SK-N-SH (cell line): ENCODE data around the gene TRPC4AP. TPM values are rescaled to one million over a fixed set of nuclear protein-coding genes. Genes with fewer than 3 reads are reported as not detected.

ENCODE experiments used
- CTCF ChIA-PET: fragments of 300-600, 350-600 bp; formaldehyde crosslinking; extraction: SDS; loops from one replicate; lab custom pipeline; 2021; lab: Yijun Ruan, JAX
- POLR2A ChIA-PET: fragments of 350-600 bp; sonication (Branson Sonifier 250); formaldehyde crosslinking; extraction: SDS; loops from one replicate; lab custom pipeline; 2020; ENCODE audit warnings: antibody characterized with exemption, inconsistent platforms; lab: Yijun Ruan, JAX
- DNase-seq: peaks from one replicate; pipeline ENCODE4 v3.0.0; 2012
- H2AFZ ChIP-seq: fragments of 200-600 bp; sonication (generic); 2 replicates; pipeline ENCODE4 v1.8.1; 2016; ENCODE audit warnings: antibody characterized with exemption, mild to moderate bottlenecking, low read depth
- H3F3A ChIP-seq: fragments of 200-600 bp; sonication (generic); replicated peaks from 2 replicates; pipeline ENCODE3; 2016; ENCODE audit warnings: antibody characterized with exemption, mild to moderate bottlenecking; ENCODE audit not compliant: insufficient read depth
- H3K27ac ChIP-seq, 2 experiments: fragments of 200-500 bp in 1 of 2; fragments of 200-600 bp in 1 of 2; sonication (Bioruptor generic) in 1 of 2; sonication (generic), shearing (Covaris generic) in 1 of 2; 2 replicates each; pipeline versions ENCODE4 v1.5.1 to v1.6.1; 2014 to 2016; ENCODE audit warnings: low read depth in 2 of 2, inconsistent platforms in 1 of 2, low read length in 1 of 2, mild to moderate bottlenecking in 1 of 2, mixed read lengths in 1 of 2
- H3K27me3 ChIP-seq: fragments of 200-600 bp; sonication (generic), shearing (Covaris generic); 2 replicates; pipeline ENCODE4 v1.6.1; 2016; ENCODE audit warnings: mixed run types; ENCODE audit not compliant: insufficient read depth
- H3K36me3 ChIP-seq, 2 experiments: fragments of 200-500 bp in 1 of 2; fragments of 200-600 bp in 1 of 2; sonication (Bioruptor generic) in 1 of 2; sonication (generic) in 1 of 2; replicated peaks in 1 of 2; 2 replicates each; pipeline versions ENCODE3 to v1.5.1; 2014 to 2016; ENCODE audit warnings: low read length in 1 of 2, mild to moderate bottlenecking in 1 of 2; ENCODE audit not compliant: insufficient read depth in 2 of 2, control insufficient read depth in 1 of 2
- H3K4me1 ChIP-seq, 2 experiments: fragments of 200-500 bp in 1 of 2; fragments of 200-600 bp in 1 of 2; sonication (Bioruptor generic) in 1 of 2; sonication (generic), shearing (Covaris generic) in 1 of 2; 2 replicates each; pipeline versions ENCODE4 v1.5.1 to v1.6.1; 2014 to 2016; ENCODE audit warnings: low read depth in 1 of 2, low read length in 1 of 2, mixed run types in 1 of 2; ENCODE audit not compliant: insufficient read depth in 2 of 2, control insufficient read depth in 1 of 2
- H3K4me2 ChIP-seq: fragments of 200-600 bp; sonication (generic), shearing (Covaris generic); 2 replicates; pipeline ENCODE4 v1.6.1; 2017; ENCODE audit warnings: mixed run types
- H3K4me3 ChIP-seq, 2 experiments: fragments of 200-500 bp in 1 of 2; fragments of 200-600 bp in 1 of 2; sonication (Bioruptor generic) in 1 of 2; sonication (generic), shearing (Covaris generic) in 1 of 2; 2 replicates each; pipeline versions ENCODE4 v1.5.1 to v1.8.1; 2014 to 2016; ENCODE audit warnings: low read depth in 2 of 2, inconsistent platforms in 1 of 2, low read length in 1 of 2, mild to moderate bottlenecking in 1 of 2, mixed read lengths in 1 of 2, moderate library complexity in 1 of 2
- H3K79me2 ChIP-seq: fragments of 200-600 bp; sonication (generic); 2 replicates; pipeline ENCODE4 v1.8.1; 2017; ENCODE audit warnings: mild to moderate bottlenecking; ENCODE audit not compliant: insufficient read depth
- H3K9ac ChIP-seq: fragments of 200-600 bp; sonication (generic); 2 replicates; pipeline ENCODE4 v1.6.1; 2017; ENCODE audit warnings: mixed run types
- H3K9me2 ChIP-seq: fragments of 200-600 bp; sonication (generic); 2 replicates; pipeline ENCODE4 v1.6.1; 2017; ENCODE audit warnings: mixed run types
- H3K9me3 ChIP-seq: fragments of 200-600 bp; sonication (generic); 2 replicates; pipeline ENCODE4 v1.6.1; 2017; ENCODE audit warnings: mixed run types, mild to moderate bottlenecking, moderate library complexity
- H4K20me1 ChIP-seq: fragments of 200-600 bp; sonication (generic); 2 replicates; pipeline ENCODE4 v1.6.1; 2017; ENCODE audit warnings: mild to moderate bottlenecking, mixed run types; ENCODE audit not compliant: insufficient read depth
- ELF1 ChIP-seq: IDR thresholded peaks from 2 replicates; pipeline ENCODE4 v1.4.0; 2012
- EP300 ChIP-seq, 2 experiments: IDR thresholded peaks; 2 replicates each; pipeline versions ENCODE4 v1.4.0 to v1.6.1; 2012; ENCODE audit warnings: borderline replicate concordance in 1 of 2, low read depth in 1 of 2, low read length in 1 of 2
- FOXM1 ChIP-seq: IDR thresholded peaks from 2 replicates; pipeline ENCODE4 v1.4.0; 2012; ENCODE audit warnings: low read depth, mild to moderate bottlenecking
- GATA2 ChIP-seq: sonication (generic); formaldehyde crosslinking; IDR thresholded peaks from 2 replicates; pipeline ENCODE4 v1.5.0; 2020; ENCODE audit warnings: mild to moderate bottlenecking, missing genetic modification reagents
- NRF1 ChIP-seq: IDR thresholded peaks from 2 replicates; pipeline ENCODE4 v1.6.1; 2012; ENCODE audit warnings: low read depth, mild to moderate bottlenecking, low read length
- POLR2AphosphoS5 ChIP-seq: IDR thresholded peaks from 2 replicates; pipeline ENCODE4 v1.6.1; 2012; ENCODE audit warnings: low read depth, low read length
- RAD21 ChIP-seq: IDR thresholded peaks from 2 replicates; pipeline ENCODE4 v1.6.1; 2012; ENCODE audit warnings: mild to moderate bottlenecking, low read length
- RCOR1 ChIP-seq: fragments of 150-350 bp; IDR thresholded peaks from 2 replicates; pipeline ENCODE4 v1.6.1; 2017; ENCODE audit warnings: antibody characterized with exemption, low read length
- TCF12 ChIP-seq: IDR thresholded peaks from 2 replicates; pipeline ENCODE4 v1.4.0; 2012
- TEAD4 ChIP-seq: IDR thresholded peaks from 2 replicates; pipeline ENCODE4 v1.4.0; 2012; ENCODE audit warnings: mild to moderate bottlenecking, borderline replicate concordance; ENCODE audit not compliant: insufficient read depth
- WGBS: methylation state at CpG from one replicate; pipeline ENCODE4 v1.1.6; 2017; ENCODE audit warnings: low lambda C conversion rate; 5-methylcytosine and 5-hydroxymethylcytosine counted together
- polyA plus RNA-seq, 3 experiments: library from polyadenylated mRNA; depleted of rRNA; stranded (reverse); fragments of >200 nt; gene quantifications; 2 replicates each; pipeline ENCODE4 v1.2.3, GENCODE V29; 2012
- TF ChIP-seq, protein P1 (sequence below): IDR thresholded peaks from 2 replicates; pipeline ENCODE4 v1.4.0; 2012; ENCODE audit warnings: low read depth, borderline replicate concordance
- TF ChIP-seq, protein P2 (sequence below): IDR thresholded peaks from 2 replicates; pipeline ENCODE4; 2012
- TF ChIP-seq, protein P3 (sequence below): IDR thresholded peaks from 2 replicates; pipeline ENCODE4 v1.6.1; 2012; ENCODE audit warnings: mild to moderate bottlenecking, low read depth, low read length, moderate library complexity
- TF ChIP-seq, protein P4 (sequence below): fragments of 200-600 bp; sonication (generic); IDR thresholded peaks from 2 replicates; pipeline ENCODE4 v1.6.1; 2017; ENCODE audit warnings: antibody characterized with exemption, mild to moderate bottlenecking, moderate library complexity

The TRPC4AP gene
- polyA plus RNA-seq, 1 of the 3 experiments (the other 2 are of a cell fraction) = 57.4 TPM

DNA sequence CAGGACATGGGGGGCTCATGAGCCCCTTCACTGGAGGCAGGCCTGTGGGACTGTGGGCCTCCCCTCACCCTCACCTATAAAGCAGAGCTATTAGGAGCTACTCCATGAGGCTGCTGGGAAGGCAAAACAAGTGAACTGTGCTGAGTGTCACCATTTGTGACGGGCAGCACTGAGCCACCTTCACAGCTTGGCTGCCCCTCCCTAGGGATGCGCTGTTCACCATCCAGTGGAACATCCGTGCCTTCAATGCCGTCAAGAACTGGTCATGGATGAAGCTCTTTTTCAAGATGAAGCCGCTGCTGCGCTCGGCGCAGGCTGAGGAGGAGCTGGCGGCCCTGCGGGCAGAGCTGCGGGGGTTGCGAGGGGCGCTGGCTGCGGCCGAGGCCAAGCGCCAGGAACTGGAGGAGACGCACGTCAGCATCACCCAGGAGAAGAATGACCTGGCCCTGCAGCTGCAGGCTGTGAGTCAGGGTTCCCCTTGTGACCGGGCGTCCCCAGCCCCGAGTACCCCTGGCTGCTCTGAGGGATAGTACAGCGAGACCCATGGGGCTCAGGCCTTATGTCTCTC lies 98.6 kb downstream of the TRPC4AP start:
- H3K9ac ChIP-seq = no peak overlapping the region
- no peak overlapping the region for H2AFZ ChIP-seq
- no peak overlapping the region for H3K4me2 ChIP-seq
- no peaks in the 10 kb centered on the region for H3K9me3 ChIP-seq
- no peaks in the 10 kb centered on the region for H3K27me3 ChIP-seq
- H3K79me2 ChIP-seq = no peaks in the 10 kb centered on the region
- H3K27ac ChIP-seq = no peak overlapping the region
- POLR2A ChIA-PET = interaction anchor here (1.1 kb wide), 1 partner anchor 9 kb away, joined by 3 read pairs; no protein-coding TSS in a partner anchor
- no peaks in the 10 kb centered on the region for H3F3A ChIP-seq
- 93% methylated on average over 13 of the region's 22 CpGs for WGBS
- TF ChIP-seq, protein P1, sequence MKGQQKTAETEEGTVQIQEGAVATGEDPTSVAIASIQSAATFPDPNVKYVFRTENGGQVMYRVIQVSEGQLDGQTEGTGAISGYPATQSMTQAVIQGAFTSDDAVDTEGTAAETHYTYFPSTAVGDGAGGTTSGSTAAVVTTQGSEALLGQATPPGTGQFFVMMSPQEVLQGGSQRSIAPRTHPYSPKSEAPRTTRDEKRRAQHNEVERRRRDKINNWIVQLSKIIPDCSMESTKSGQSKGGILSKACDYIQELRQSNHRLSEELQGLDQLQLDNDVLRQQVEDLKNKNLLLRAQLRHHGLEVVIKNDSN = no peak
- no peak for TF ChIP-seq TEAD4
- TF ChIP-seq, protein P2, sequence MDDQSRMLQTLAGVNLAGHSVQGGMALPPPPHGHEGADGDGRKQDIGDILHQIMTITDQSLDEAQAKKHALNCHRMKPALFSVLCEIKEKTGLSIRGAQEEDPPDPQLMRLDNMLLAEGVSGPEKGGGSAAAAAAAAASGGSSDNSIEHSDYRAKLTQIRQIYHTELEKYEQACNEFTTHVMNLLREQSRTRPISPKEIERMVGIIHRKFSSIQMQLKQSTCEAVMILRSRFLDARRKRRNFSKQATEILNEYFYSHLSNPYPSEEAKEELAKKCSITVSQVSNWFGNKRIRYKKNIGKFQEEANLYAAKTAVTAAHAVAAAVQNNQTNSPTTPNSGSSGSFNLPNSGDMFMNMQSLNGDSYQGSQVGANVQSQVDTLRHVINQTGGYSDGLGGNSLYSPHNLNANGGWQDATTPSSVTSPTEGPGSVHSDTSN = no peak
- TF ChIP-seq, protein P3, sequence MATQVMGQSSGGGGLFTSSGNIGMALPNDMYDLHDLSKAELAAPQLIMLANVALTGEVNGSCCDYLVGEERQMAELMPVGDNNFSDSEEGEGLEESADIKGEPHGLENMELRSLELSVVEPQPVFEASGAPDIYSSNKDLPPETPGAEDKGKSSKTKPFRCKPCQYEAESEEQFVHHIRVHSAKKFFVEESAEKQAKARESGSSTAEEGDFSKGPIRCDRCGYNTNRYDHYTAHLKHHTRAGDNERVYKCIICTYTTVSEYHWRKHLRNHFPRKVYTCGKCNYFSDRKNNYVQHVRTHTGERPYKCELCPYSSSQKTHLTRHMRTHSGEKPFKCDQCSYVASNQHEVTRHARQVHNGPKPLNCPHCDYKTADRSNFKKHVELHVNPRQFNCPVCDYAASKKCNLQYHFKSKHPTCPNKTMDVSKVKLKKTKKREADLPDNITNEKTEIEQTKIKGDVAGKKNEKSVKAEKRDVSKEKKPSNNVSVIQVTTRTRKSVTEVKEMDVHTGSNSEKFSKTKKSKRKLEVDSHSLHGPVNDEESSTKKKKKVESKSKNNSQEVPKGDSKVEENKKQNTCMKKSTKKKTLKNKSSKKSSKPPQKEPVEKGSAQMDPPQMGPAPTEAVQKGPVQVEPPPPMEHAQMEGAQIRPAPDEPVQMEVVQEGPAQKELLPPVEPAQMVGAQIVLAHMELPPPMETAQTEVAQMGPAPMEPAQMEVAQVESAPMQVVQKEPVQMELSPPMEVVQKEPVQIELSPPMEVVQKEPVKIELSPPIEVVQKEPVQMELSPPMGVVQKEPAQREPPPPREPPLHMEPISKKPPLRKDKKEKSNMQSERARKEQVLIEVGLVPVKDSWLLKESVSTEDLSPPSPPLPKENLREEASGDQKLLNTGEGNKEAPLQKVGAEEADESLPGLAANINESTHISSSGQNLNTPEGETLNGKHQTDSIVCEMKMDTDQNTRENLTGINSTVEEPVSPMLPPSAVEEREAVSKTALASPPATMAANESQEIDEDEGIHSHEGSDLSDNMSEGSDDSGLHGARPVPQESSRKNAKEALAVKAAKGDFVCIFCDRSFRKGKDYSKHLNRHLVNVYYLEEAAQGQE = no peak
- no peaks in the 10 kb centered on the region for H3K9me2 ChIP-seq
- no peak for DNase-seq
- CTCF ChIA-PET = interaction anchor here (0.8 kb wide), 1 partner anchor 125 kb away, joined by 3 read pairs; no protein-coding TSS in a partner anchor
- H4K20me1 ChIP-seq = no peaks in the 10 kb centered on the region
- no peak overlapping the region for H3K4me3 ChIP-seq
- peaks cover 0 to 33% of the 10 kb centered on the region in 2 experiments for H3K36me3 ChIP-seq
- H3K4me1 ChIP-seq = no peaks in the 10 kb centered on the region

DNA sequence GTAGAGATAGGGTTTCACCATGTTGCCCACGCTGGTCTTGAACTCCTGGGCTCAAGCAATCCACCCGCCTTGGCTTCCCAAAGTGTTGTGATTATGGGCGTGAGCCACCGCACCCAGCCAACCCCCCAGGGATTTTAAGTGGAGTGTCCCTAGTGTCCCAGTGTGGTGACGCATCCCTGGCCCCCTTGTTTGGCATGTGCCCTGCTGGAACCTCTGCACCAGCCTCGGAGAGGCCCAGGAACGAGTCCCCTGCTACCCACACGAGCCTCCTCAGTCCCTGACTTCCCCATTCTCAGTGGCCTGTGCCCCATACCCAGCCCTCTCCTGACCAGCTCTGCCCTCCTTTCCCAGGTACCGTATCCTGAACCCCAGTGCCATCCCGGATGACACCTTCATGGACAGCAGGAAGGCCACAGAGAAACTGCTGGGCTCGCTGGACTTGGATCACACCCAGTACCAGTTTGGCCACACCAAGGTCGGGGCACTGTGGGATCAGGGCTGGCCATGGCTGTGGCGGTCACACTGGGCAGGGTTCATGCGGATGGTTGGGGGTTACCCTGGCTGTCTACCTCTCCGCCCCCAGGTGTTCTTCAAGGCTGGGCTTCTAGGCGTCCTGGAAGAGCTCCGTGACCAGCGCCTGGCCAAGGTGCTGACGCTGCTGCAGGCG lies 99.7 kb downstream of the TRPC4AP start:
- Histone ChIP-seq H2AFZ (no peak overlapping the region), H3K4me3 (no peak overlapping the region), H3K4me2 (no peak overlapping the region), H4K20me1 (no peaks in the 10 kb centered on the region), H3K36me3 (peaks cover 0 to 26% of the 10 kb centered on the region in 2 experiments), H3K4me1 (no peaks in the 10 kb centered on the region; a peak in 1 of 4 replicates), H3K27ac (no peak overlapping the region), H3F3A (no peaks in the 10 kb centered on the region), H3K9me2 (no peaks in the 10 kb centered on the region), H3K79me2 (no peaks in the 10 kb centered on the region), H3K9ac (no peak overlapping the region), H3K9me3 (no peaks in the 10 kb centered on the region), H3K27me3 (no peaks in the 10 kb centered on the region)
- WGBS = 97% methylated on average over 17 of the region's 20 CpGs
- CTCF ChIA-PET = no interaction called here
- DNase-seq = no peak
- POLR2A ChIA-PET = no interaction called here
- TF ChIP-seq RAD21 (no peak), FOXM1 (no peak), GATA2 (CRISPR knock-in tag) (no peak), ELF1 (no peak), TCF12 (no peak), POLR2AphosphoS5 (no peak), RCOR1 (no peak), EP300 (IDR thresholded peaks at IDR 0.05; ENCODE audit: borderline replicate concordance in 1 of 2, low read depth in 1 of 2, low read length in 1 of 2) (no peak), NRF1 (no peak)
- TF ChIP-seq, protein P2 = no peak
- TF ChIP-seq, protein P4, sequence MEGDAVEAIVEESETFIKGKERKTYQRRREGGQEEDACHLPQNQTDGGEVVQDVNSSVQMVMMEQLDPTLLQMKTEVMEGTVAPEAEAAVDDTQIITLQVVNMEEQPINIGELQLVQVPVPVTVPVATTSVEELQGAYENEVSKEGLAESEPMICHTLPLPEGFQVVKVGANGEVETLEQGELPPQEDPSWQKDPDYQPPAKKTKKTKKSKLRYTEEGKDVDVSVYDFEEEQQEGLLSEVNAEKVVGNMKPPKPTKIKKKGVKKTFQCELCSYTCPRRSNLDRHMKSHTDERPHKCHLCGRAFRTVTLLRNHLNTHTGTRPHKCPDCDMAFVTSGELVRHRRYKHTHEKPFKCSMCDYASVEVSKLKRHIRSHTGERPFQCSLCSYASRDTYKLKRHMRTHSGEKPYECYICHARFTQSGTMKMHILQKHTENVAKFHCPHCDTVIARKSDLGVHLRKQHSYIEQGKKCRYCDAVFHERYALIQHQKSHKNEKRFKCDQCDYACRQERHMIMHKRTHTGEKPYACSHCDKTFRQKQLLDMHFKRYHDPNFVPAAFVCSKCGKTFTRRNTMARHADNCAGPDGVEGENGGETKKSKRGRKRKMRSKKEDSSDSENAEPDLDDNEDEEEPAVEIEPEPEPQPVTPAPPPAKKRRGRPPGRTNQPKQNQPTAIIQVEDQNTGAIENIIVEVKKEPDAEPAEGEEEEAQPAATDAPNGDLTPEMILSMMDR = no peak
